HepG2 (cell line): Measurements from ENCODE around the gene RBMS2. TPM values are rescaled to one million over a fixed set of nuclear protein-coding genes. Genes with fewer than 3 reads are reported as not detected.

Experiments
- ATF7-NPFF ChIP-seq: sonication (generic); formaldehyde crosslinking; IDR thresholded peaks from 2 replicates; pipeline ENCODE4 v1.8.1; 2023; ENCODE audit warnings: mild to moderate bottlenecking, low read depth, missing genetic modification reagents, moderate library complexity
- CCDC6 ChIP-seq: sonication (generic); formaldehyde crosslinking; IDR thresholded peaks from 2 replicates; pipeline ENCODE4 v1.8.1; 2022; ENCODE audit warnings: mild to moderate bottlenecking, missing genetic modification reagents, moderate library complexity
- CSRNP1 ChIP-seq: sonication (generic); formaldehyde crosslinking; IDR thresholded peaks from 2 replicates; pipeline ENCODE4 v1.8.1; 2023; ENCODE audit warnings: mild to moderate bottlenecking, missing genetic modification reagents
- NR1H2 ChIP-seq: sonication (generic); formaldehyde crosslinking; IDR thresholded peaks from 2 replicates; pipeline ENCODE4 v1.8.1; 2022; ENCODE audit warnings: low read depth, missing genetic modification reagents, borderline replicate concordance
- NR2F1 ChIP-seq, 2 experiments: fragments of 450-650 bp in 1 of 2; formaldehyde crosslinking in 1 of 2; IDR thresholded peaks; 2 replicates each; pipeline versions ENCODE4 v1.5.0 to v1.6.1; 2016 to 2020; ENCODE audit warnings: mild to moderate bottlenecking in 1 of 2, missing compliant biosample characterization in 1 of 2, missing genetic modification reagents in 1 of 2, moderate library complexity in 1 of 2
- POLR2A ChIP-seq, 2 experiments: IDR thresholded peaks; 2 replicates each; pipeline ENCODE4 v1.6.1; 2011; ENCODE audit warnings: low read depth in 2 of 2, low read length in 2 of 2, mild to moderate bottlenecking in 1 of 2, moderate library complexity in 1 of 2; ENCODE audit not compliant: insufficient read depth in 1 of 2
- PPARG ChIP-seq: conservative IDR thresholded peaks from 2 replicates; pipeline ENCODE4 v1.6.1; 2016; ENCODE audit warnings: missing biosample characterization, missing genetic modification reagents
- PREB ChIP-seq: sonication (generic); formaldehyde crosslinking; IDR thresholded peaks from 2 replicates; pipeline ENCODE4 v1.4.0; 2020; ENCODE audit warnings: missing genetic modification reagents
- THAP8 ChIP-seq: sonication (generic); formaldehyde crosslinking; IDR thresholded peaks from 2 replicates; pipeline ENCODE4 v1.5.1; 2020; ENCODE audit warnings: missing genetic modification reagents, mild to moderate bottlenecking, borderline replicate concordance
- YEATS4 ChIP-seq: sonication (generic); formaldehyde crosslinking; IDR thresholded peaks from 2 replicates; pipeline ENCODE4 v1.4.0; 2020; ENCODE audit warnings: missing genetic modification reagents, borderline replicate concordance
- ZFY ChIP-seq: sonication (generic); formaldehyde crosslinking; IDR thresholded peaks from 2 replicates; pipeline ENCODE4 v1.4.0; 2020; ENCODE audit warnings: missing genetic modification reagents
- ZNF407 ChIP-seq: sonication (generic); formaldehyde crosslinking; IDR thresholded peaks from one replicate; pipeline ENCODE4 v1.5.1; 2020; ENCODE audit warnings: mild to moderate bottlenecking, missing genetic modification reagents; ENCODE audit errors: not compliant biosample characterization
- ZNF563 ChIP-seq: sonication (generic); formaldehyde crosslinking; IDR thresholded peaks from 2 replicates; pipeline ENCODE4 v1.8.0; 2022; ENCODE audit warnings: mild to moderate bottlenecking, moderate library complexity, missing genetic modification reagents
- ZNF709 ChIP-seq: sonication (generic); formaldehyde crosslinking; IDR thresholded peaks from 2 replicates; pipeline ENCODE4 v1.5.0; 2020; ENCODE audit warnings: mild to moderate bottlenecking, missing genetic modification reagents
- ZNF773 ChIP-seq: sonication (generic); formaldehyde crosslinking; IDR thresholded peaks from 2 replicates; pipeline ENCODE4 v1.4.0; 2020; ENCODE audit warnings: missing genetic modification reagents, borderline replicate concordance
- polyA plus RNA-seq, 8 experiments: library from polyadenylated mRNA; depleted of rRNA in 3 of 8; stranded (reverse) in 7 of 8; unstranded in 1 of 8; fragments of >200 nt; fragmentation: Illumina TruSeq in 4 of 8; extraction: Trizol in 4 of 8; gene quantifications; 2 replicates each; pipeline versions ENCODE4 v1.2.1 to v1.2.3, GENCODE V29; 2011 to 2016; ENCODE audit warnings: low read depth in 4 of 8, missing spikeins in 1 of 8, mixed read lengths in 1 of 8; ENCODE audit not compliant: insufficient read depth in 1 of 8
- total RNA-seq, 5 experiments: library from RNA; depleted of rRNA; stranded (reverse); fragments of >200 nt; fragmentation: Illumina TruSeq; extraction: Trizol; gene quantifications; 2 replicates each; pipeline ENCODE4 v1.2.3, GENCODE V29; 2016; ENCODE audit warnings: low read depth in 1 of 5
- TF ChIP-seq, protein P1 (sequence below): sonication (generic); formaldehyde crosslinking; IDR thresholded peaks from 2 replicates; pipeline ENCODE4 v1.5.1; 2020; ENCODE audit warnings: mild to moderate bottlenecking, missing genetic modification reagents, moderate library complexity

The RBMS2 gene
- total and polyA plus RNA-seq, 2 of the 13 experiments (the other 11 are each of a cell fraction or from before 2014, with no cell fraction given): 0.53 to 7.4 TPM

DNA sequence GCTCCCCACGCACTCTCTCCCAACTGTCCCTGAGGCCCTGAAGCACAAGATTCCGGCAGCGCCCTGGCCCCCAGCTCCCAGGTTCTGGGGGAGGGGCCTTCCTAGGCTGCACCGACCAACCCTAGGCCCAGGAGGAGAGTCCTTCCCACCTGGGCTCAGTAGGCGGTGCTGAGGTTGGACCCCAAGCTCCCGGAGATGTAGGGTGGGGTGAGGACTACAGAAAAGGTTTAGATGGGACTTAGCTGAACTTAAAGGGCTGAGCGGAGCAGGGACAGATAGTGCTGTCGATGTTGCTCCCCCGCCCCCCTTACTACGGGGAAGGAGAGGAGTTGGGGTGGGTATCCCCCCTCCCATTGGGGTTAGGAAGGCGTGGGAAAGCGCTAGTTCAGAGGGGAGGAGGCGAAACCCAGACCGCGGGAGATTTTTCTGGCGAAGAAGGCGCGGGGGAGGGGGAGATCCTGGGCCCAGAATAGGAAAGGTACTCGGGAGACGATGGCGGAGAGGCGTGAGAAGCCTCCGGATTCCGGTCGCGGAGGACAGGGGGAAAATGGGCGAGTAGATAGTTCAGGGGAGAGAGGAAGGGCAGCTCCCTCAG lies 112.7 kb downstream of the RBMS2 start (continued):
- TF ChIP-seq YEATS4 (CRISPR knock-in tag) (no peak), CCDC6 (peak; percentile 25; the same call in 1 of the 2 replicates), PPARG (CRISPR knock-in tag) (no peak), ZNF563 (CRISPR knock-in tag) (no peak), ZNF407 (CRISPR knock-in tag) (no peak), CSRNP1 (CRISPR knock-in tag) (peak; percentile 57; the same call in 1 of the 2 replicates), PREB (no peak), ZFY (0 out of 2 replicates have a peak, but pooled peaks have one; percentile 18), THAP8 (no peak), ZNF709 (CRISPR knock-in tag) (no peak), NR2F1 (CRISPR knock-in tag; IDR thresholded peaks at IDR 0.05) (no peak), POLR2A (IDR thresholded peaks at IDR 0.05; ENCODE audit: insufficient read depth in 1 of 2, low read depth in 2 of 2, low read length in 2 of 2) (peak in 1 of 2 experiments; percentile 40; a peak in 1 of 4 replicates), ZNF773 (CRISPR knock-in tag) (no peak), ATF7-NPFF (CRISPR knock-in tag) (no peak), NR1H2 (0 out of 2 replicates have a peak, but pooled peaks have one; percentile 30)
- TF ChIP-seq, protein P1, sequence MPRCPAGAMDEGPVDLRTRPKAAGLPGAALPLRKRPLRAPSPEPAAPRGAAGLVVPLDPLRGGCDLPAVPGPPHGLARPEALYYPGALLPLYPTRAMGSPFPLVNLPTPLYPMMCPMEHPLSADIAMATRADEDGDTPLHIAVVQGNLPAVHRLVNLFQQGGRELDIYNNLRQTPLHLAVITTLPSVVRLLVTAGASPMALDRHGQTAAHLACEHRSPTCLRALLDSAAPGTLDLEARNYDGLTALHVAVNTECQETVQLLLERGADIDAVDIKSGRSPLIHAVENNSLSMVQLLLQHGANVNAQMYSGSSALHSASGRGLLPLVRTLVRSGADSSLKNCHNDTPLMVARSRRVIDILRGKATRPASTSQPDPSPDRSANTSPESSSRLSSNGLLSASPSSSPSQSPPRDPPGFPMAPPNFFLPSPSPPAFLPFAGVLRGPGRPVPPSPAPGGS: no peak
